PC-3 (cell line): ENCODE data around the gene DCP1B. TPM values are rescaled to one million over a fixed set of nuclear protein-coding genes. Genes with fewer than 3 reads are reported as not detected.

Source experiments
- ATAC-seq: fragments of 200-7000 bp; cut with Tn5 transposase; 2 replicates; pipeline ENCODE4 v1.9.1; 2020; ENCODE audit warnings: mild to moderate bottlenecking, moderate library complexity
- Bru-seq: library from RNA; stranded (reverse); fragments of 400-500 nt; gene quantifications from one replicate; lab custom pipeline; 2021; lab: Mats Ljungman, UMichigan
- BruChase-seq, 2 experiments: library from RNA; stranded (reverse); fragments of 400-500 nt; gene quantifications; one replicate each; lab custom pipeline; 2021; lab: Mats Ljungman, UMichigan
- BruUV-seq: library from RNA; stranded (reverse); fragments of 400-500 nt; replicated peaks from 2 replicates; lab custom pipeline; 2021; lab: Mats Ljungman, UMichigan
- CTCF ChIA-PET: fragments of 300-600 bp; sonication (Branson Sonifier 250); formaldehyde crosslinking; loops from one replicate; lab custom pipeline; 2022; ENCODE audit warnings: antibody characterized with exemption; lab: Charles Lee
- POLR2A ChIA-PET: fragments of 300-600 bp; sonication (Branson Sonifier 250); formaldehyde crosslinking; loops from one replicate; lab custom pipeline; 2022; ENCODE audit warnings: antibody characterized with exemption; ENCODE audit not compliant: unreplicated experiment; lab: Charles Lee
- DNase-seq: peaks from one replicate; pipeline ENCODE4 v3.0.0-alpha.2; 2015
- H2AFZ ChIP-seq: fragments of 300-600 bp; sonication (generic); 2 replicates; pipeline ENCODE4 v1.6.0; 2016; ENCODE audit warnings: antibody characterized with exemption, low read length
- H3F3A ChIP-seq: fragments of 300-600 bp; sonication (generic); one replicate; pipeline ENCODE4 v1.6.0; 2017; ENCODE audit warnings: antibody characterized with exemption, low read length, control low read depth, mild to moderate bottlenecking; ENCODE audit not compliant: unreplicated experiment
- H3K27ac ChIP-seq: fragments of 300-600 bp; sonication (generic); 2 replicates; pipeline ENCODE4 v1.5.1; 2016; ENCODE audit warnings: mild to moderate bottlenecking, low read length
- H3K27me3 ChIP-seq: fragments of 300-600 bp; sonication (generic); 2 replicates; pipeline ENCODE4 v1.6.1; 2016; ENCODE audit warnings: low read length, mixed read lengths
- H3K36me3 ChIP-seq: fragments of 300-600 bp; sonication (generic); 2 replicates; pipeline ENCODE4 v1.6.1; 2016; ENCODE audit warnings: low read depth, mixed run types, low read length, mixed read lengths
- H3K4me1 ChIP-seq: fragments of 300-600 bp; sonication (generic); 2 replicates; pipeline ENCODE4 v1.5.1; 2016; ENCODE audit warnings: low read length; ENCODE audit not compliant: insufficient read depth
- H3K4me2 ChIP-seq: fragments of 300-600 bp; sonication (generic); 2 replicates; pipeline ENCODE4 v1.6.0; 2016; ENCODE audit warnings: low read length
- H3K4me3 ChIP-seq: fragments of 300-600 bp; sonication (generic); 2 replicates; pipeline ENCODE4 v1.5.1; 2016; ENCODE audit warnings: mild to moderate bottlenecking, low read length, mixed read lengths
- H3K79me2 ChIP-seq: fragments of 300-600 bp; sonication (generic); 2 replicates; pipeline ENCODE4 v1.6.1; 2017; ENCODE audit warnings: low read length, mixed read lengths
- H3K9ac ChIP-seq: fragments of 300-600 bp; sonication (generic); 2 replicates; pipeline ENCODE4 v1.6.0; 2016; ENCODE audit warnings: mild to moderate bottlenecking, low read length
- H3K9me2 ChIP-seq: fragments of 300-600 bp; sonication (generic); replicated peaks from 2 replicates; pipeline ENCODE4 v1.6.1; 2016; ENCODE audit warnings: mixed run types, low read length, mixed read lengths
- H3K9me3 ChIP-seq: fragments of 300-600 bp; sonication (generic); 2 replicates; pipeline ENCODE4 v1.6.1; 2016; ENCODE audit warnings: low read length, mixed read lengths
- H4K20me1 ChIP-seq: fragments of 300-600 bp; sonication (generic); 2 replicates; pipeline ENCODE4 v1.6.1; 2016; ENCODE audit warnings: low read length, mixed read lengths
- CTCF ChIP-seq: fragments of 300-600 bp; sonication (generic); conservative IDR thresholded peaks from 2 replicates; pipeline ENCODE4 v1.5.1; 2017; ENCODE audit warnings: antibody characterized with exemption, low read depth, mild to moderate bottlenecking, low read length
- EZH2 ChIP-seq: fragments of 300-600 bp; sonication (generic); IDR thresholded peaks from one replicate; pipeline ENCODE4 v1.6.1; 2017; ENCODE audit warnings: antibody characterized with exemption, mild to moderate bottlenecking, low read length; ENCODE audit not compliant: unreplicated experiment
- EZH2phosphoT487 ChIP-seq: fragments of 300-600 bp; sonication (generic); IDR thresholded peaks from 2 replicates; pipeline ENCODE4 v1.6.1; 2018; ENCODE audit warnings: mild to moderate bottlenecking, antibody characterized with exemption, low read length, borderline replicate concordance
- intact Hi-C: fragments of 100-400 bp; cut with micrococcal nuclease; formaldehyde crosslinking; loops from 2 replicates; pipeline ENCODE4 v1.9.0; 2023
- long read RNA-seq: library from polyadenylated mRNA; unstranded; transcript quantifications from one replicate; pipeline ENCODE4 v2.0.0, GENCODE V29; 2021; ENCODE audit not compliant: unreplicated experiment
- total RNA-seq: library from RNA; depleted of rRNA; stranded (reverse); fragments of >200 nt; gene quantifications from 2 replicates; pipeline ENCODE4 v1.2.3, GENCODE V29; 2014; rRNA removed

DCP1B gene
- total RNA-seq, result 3.6 and 4.9 TPM in 2 replicates
- percentile 57 among the genes with signal in this experiment for Bru-seq, nascent RNA
- percentile 39 among the genes with signal in this experiment for BruChase-seq, experiment 1, labeled RNA remaining after a 6-hour chase
- percentile 51 among the genes with signal in this experiment for BruChase-seq, experiment 2, labeled RNA remaining after a 2-hour chase
- long read RNA-seq, transcript DCP1B-201 (9 exons, 2,086 nt), result major isoform, 7 of 10 reads
- long read RNA-seq, partial matches to known transcripts, result 1 of 10 reads
- long read RNA-seq, other reads (novel, unspliced or antisense), result 1 of 10 reads

DNA sequence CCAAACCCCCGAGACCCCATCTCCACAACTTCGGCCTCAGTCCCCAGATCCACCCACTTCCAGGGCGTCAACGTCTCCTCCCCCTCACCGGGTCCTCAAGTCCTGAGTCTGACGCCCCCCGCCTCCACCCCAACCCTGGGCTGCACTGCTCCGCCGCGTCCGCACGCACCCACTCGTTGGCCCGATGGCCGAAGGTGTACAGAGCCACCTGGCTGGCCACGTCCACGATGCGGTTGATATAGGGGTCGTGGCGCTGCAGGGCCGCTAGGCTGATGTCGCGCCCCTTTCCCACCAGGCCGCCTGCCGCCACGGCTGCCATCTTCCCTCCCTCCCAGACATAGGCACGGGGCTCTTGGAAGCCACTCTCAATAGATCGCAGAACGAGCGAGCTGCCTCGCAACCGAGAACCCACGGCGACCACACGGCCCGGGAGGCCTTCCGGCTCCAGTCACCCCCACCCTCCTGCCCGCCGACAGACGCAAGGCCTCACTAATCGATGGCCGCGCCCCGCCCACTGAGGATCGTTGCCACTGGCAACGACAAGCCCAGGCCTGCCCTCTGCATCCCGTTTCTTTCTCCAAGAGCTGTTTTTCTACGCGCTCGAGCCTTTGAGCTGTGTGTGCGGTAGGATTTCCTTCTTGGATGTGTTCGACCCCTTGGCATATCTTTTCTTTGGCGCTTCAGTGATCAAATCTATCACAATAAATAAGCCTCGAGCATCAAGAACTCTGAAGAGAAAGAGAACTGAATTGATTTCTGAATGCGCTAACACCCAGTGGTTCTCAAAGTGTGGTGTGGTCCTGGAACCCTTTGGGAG lies at the start of gene DCP1B:
Gene DCP1B, minus strand, starts transcription at position 345 of the 817 bp plus-strand sequence. Its CDS starts 26 bp downstream, at position 319.
- Histone ChIP-seq H3K27me3 (no peaks in the 10 kb centered on the region), H4K20me1 (no peaks in the 10 kb centered on the region), H3K9me2 (no peaks in the 10 kb centered on the region), H3K4me1 (peaks cover 6% of the 10 kb centered on the region), H3K27ac (peak within 1 kb of the TSS; percentile 62), H3K36me3 (no peaks in the 10 kb centered on the region), H3K9ac (peak within 1 kb of the TSS; percentile 95), H3K4me3 (peak within 1 kb of the TSS; percentile 99), H3K4me2 (peak within 1 kb of the TSS; percentile 93), H3K79me2 (peaks cover 11% of the 10 kb centered on the region; the same call in 1 of the 2 replicates), H3F3A (no peaks in the 10 kb centered on the region), H2AFZ (peak within 1 kb of the TSS; percentile 99), H3K9me3 (no peaks in the 10 kb centered on the region)
- DNase-seq, result peak; percentile 87
- ATAC-seq, result peak; percentile 100
- TF ChIP-seq EZH2phosphoT487 (no peak), EZH2 (no peak), CTCF (no peak)
- ChIA-PET CTCF (no interaction called here), POLR2A (interaction anchor here (0.6 kb wide), 2 partner anchors 236 to 791 kb away, joined by 3 read pairs; no protein-coding TSS in a partner anchor)
- intact Hi-C loops, result no loop called here
- BruUV-seq, result no TSS peak

DNA sequence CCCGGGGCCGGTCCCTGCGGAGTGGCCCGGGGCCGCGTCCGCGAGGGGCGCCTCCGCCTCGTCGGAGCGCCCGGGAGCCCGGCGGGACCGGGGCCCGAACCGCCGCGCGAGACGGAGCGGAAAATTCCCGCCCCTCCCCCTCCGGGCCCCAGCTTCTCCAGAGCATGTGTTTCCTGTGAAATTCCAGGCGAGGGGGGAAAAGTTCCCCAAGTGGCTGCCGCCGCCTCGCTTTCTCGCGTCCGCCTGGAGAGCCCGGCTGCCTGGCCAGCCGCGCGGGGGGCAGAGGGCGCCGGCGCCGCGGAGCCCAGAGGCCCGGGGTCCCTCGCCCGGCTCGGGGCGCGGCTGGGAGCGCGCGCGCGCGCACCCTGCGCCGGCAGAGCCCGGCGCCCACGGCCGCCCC lies 49.4 kb upstream of the DCP1B start:
- TF ChIP-seq CTCF (no peak), EZH2 (no peak), EZH2phosphoT487 (no peak)
- DNase-seq (no peak), ATAC-seq (no peak)
- no peak overlapping the region for H3K4me2 ChIP-seq
- H3K27ac ChIP-seq, result no peak overlapping the region
- CTCF ChIA-PET, result no interaction called here
- H3K9me3 ChIP-seq, result no peaks in the 10 kb centered on the region
- H3K79me2 ChIP-seq, result no peaks in the 10 kb centered on the region
- no peaks in the 10 kb centered on the region for H4K20me1 ChIP-seq
- BruUV-seq, result no TSS peak
- intact Hi-C loops, result no loop called here
- no peaks in the 10 kb centered on the region for H3K9me2 ChIP-seq
- POLR2A ChIA-PET, result no interaction called here
- no peak overlapping the region for H3K4me3 ChIP-seq
- no peak overlapping the region for H2AFZ ChIP-seq
- H3K9ac ChIP-seq, result no peak overlapping the region
- no peaks in the 10 kb centered on the region for H3K36me3 ChIP-seq
- peaks cover 82% of the 10 kb centered on the region for H3K27me3 ChIP-seq
- no peaks in the 10 kb centered on the region for H3K4me1 ChIP-seq
- H3F3A ChIP-seq, result no peaks in the 10 kb centered on the region
